ENCODE data around the gene TMEM271.
"Not testable (repeated sequence)": the region's sequence is repeated elsewhere in the genome, so short reads cannot be mapped to it uniquely, and the experiment has no call there.

The TMEM271 gene

GRCh38 chr4:609400-610050 is 33.4 kb upstream of the TMEM271 start:
- DNase-seq (ENCODE audit: low read depth in 3 of 3): no peak

- DNase-seq (ENCODE audit: low read depth in 3 of 3): no peak
Observed at GRCh38 chr4:608236-608635, 32.1 kb upstream of the TMEM271 start.

GRCh38 chr4:605702-606425 is 29.8 kb upstream of the TMEM271 start:
- DNase-seq (ENCODE audit: low read depth in 3 of 3): no peak

GRCh38 chr4:604131-604530 is 28.0 kb upstream of the TMEM271 start:
- no peak for DNase-seq (ENCODE audit: low read depth in 3 of 3)

- DNase-seq (ENCODE audit: low read depth in 3 of 3): peak; percentile 11 to 26 (median 15)
Observed at GRCh38 chr4:602559-602942, 26.5 kb upstream of the TMEM271 start.

- no peak for DNase-seq (ENCODE audit: low read depth in 3 of 3)
Observed at GRCh38 chr4:601612-602558, 25.8 kb upstream of the TMEM271 start.

- no peak for DNase-seq (ENCODE audit: low read depth in 3 of 3)
Observed at GRCh38 chr4:600850-601515, 24.9 kb upstream of the TMEM271 start.

GRCh38 chr4:600166-600565 is 24.1 kb upstream of the TMEM271 start:
- no peak for DNase-seq (ENCODE audit: low read depth in 3 of 3)

- DNase-seq (ENCODE audit: low read depth in 3 of 3): no peak
Observed at GRCh38 chr4:598925-599324, 22.8 kb upstream of the TMEM271 start.

- no peak for DNase-seq (ENCODE audit: low read depth in 3 of 3)
Observed at GRCh38 chr4:592825-593520, 16.9 kb upstream of the TMEM271 start.

- not testable (repeated sequence) for DNase-seq (ENCODE audit: low read depth in 3 of 3)
Observed at GRCh38 chr4:592178-592577, 16.1 kb upstream of the TMEM271 start.

GRCh38 chr4:590313-590841 is 14.3 kb upstream of the TMEM271 start:
- DNase-seq (ENCODE audit: low read depth in 3 of 3): no peak

GRCh38 chr4:589219-589963 is 13.3 kb upstream of the TMEM271 start:
- no peak for DNase-seq (ENCODE audit: low read depth in 3 of 3)

- no peak for DNase-seq (ENCODE audit: low read depth in 3 of 3)
Observed at GRCh38 chr4:588351-588849, 12.3 kb upstream of the TMEM271 start.

- DNase-seq (ENCODE audit: low read depth in 3 of 3): no peak
Observed at GRCh38 chr4:587671-588350, 11.7 kb upstream of the TMEM271 start.

GRCh38 chr4:583820-584219 is 7.7 kb upstream of the TMEM271 start:
- DNase-seq (ENCODE audit: low read depth in 3 of 3): no peak

GRCh38 chr4:581753-582361 is 5.8 kb upstream of the TMEM271 start:
- DNase-seq (ENCODE audit: low read depth in 3 of 3): no peak

GRCh38 chr4:581181-581580 is 5.1 kb upstream of the TMEM271 start:
- DNase-seq (ENCODE audit: low read depth in 3 of 3): no peak

- DNase-seq (ENCODE audit: low read depth in 3 of 3): no peak
Observed at GRCh38 chr4:579543-580175, 3.6 kb upstream of the TMEM271 start.
